Endothelial cell (in vitro differentiated cells): ENCODE data around the gene TEP1. TPM values are rescaled to one million over a fixed set of nuclear protein-coding genes. Genes with fewer than 3 reads are reported as not detected.
A peak's percentile ranks its signal among the peaks of the same experiment; 100 is the strongest.

ENCODE experiments used
- DNase-seq: peaks from one replicate; pipeline ENCODE4 v3.0.0; 2021; ENCODE audit warnings: low spot score
- H3K27ac Mint-ChIP-seq: one replicate; pipeline ENCODE4 v1.8.0; 2021; ENCODE audit warnings: mixed read lengths, inconsistent platforms; ENCODE audit not compliant: unreplicated experiment
- H3K27me3 Mint-ChIP-seq: one replicate; pipeline ENCODE4 v1.8.0; 2021; ENCODE audit warnings: mild to moderate bottlenecking, moderate library complexity, mixed read lengths, inconsistent platforms; ENCODE audit not compliant: unreplicated experiment
- H3K36me3 Mint-ChIP-seq: one replicate; pipeline ENCODE4 v1.8.0; 2021; ENCODE audit warnings: mild to moderate bottlenecking, low read depth, mixed read lengths, inconsistent platforms; ENCODE audit not compliant: unreplicated experiment
- H3K4me1 Mint-ChIP-seq: one replicate; pipeline ENCODE4 v1.8.0; 2021; ENCODE audit warnings: mild to moderate bottlenecking, mixed read lengths, inconsistent platforms; ENCODE audit not compliant: unreplicated experiment
- H3K4me3 Mint-ChIP-seq: one replicate; pipeline ENCODE4 v1.8.0; 2021; ENCODE audit warnings: mild to moderate bottlenecking, mixed read lengths, inconsistent platforms; ENCODE audit not compliant: unreplicated experiment
- H3K9me3 Mint-ChIP-seq: one replicate; pipeline ENCODE4 v1.8.0; 2021; ENCODE audit warnings: mixed read lengths, inconsistent platforms; ENCODE audit not compliant: unreplicated experiment
- total RNA-seq: library from RNA; stranded (reverse); fragmentation: NEBNext Ultra II Directional; extraction: Animal tissue kit (Norgen Biotek cat#: 25700); gene quantifications from one replicate; pipeline ENCODE4 v1.2.1, GENCODE V29; 2021; ENCODE audit not compliant: unreplicated experiment
- TF ChIP-seq, protein P1 (sequence below): fragments of 200-600 bp; sonication (generic); IDR thresholded peaks from one replicate; pipeline ENCODE4 v1.5.0; 2021; ENCODE audit warnings: antibody characterized with exemption; ENCODE audit not compliant: unreplicated experiment

TEP1 gene
- total RNA-seq, 1 donor from 2014 or later, result 44.0 TPM

- peak overlapping the region; percentile 52 for H3K4me3 Mint-ChIP-seq
- H3K27me3 Mint-ChIP-seq, result peaks cover 4% of the 10 kb centered on the region
- no peaks in the 10 kb centered on the region for H3K9me3 Mint-ChIP-seq
- no peaks in the 10 kb centered on the region for H3K36me3 Mint-ChIP-seq
- H3K4me1 Mint-ChIP-seq, result peaks cover 27% of the 10 kb centered on the region
- TF ChIP-seq, protein P1, sequence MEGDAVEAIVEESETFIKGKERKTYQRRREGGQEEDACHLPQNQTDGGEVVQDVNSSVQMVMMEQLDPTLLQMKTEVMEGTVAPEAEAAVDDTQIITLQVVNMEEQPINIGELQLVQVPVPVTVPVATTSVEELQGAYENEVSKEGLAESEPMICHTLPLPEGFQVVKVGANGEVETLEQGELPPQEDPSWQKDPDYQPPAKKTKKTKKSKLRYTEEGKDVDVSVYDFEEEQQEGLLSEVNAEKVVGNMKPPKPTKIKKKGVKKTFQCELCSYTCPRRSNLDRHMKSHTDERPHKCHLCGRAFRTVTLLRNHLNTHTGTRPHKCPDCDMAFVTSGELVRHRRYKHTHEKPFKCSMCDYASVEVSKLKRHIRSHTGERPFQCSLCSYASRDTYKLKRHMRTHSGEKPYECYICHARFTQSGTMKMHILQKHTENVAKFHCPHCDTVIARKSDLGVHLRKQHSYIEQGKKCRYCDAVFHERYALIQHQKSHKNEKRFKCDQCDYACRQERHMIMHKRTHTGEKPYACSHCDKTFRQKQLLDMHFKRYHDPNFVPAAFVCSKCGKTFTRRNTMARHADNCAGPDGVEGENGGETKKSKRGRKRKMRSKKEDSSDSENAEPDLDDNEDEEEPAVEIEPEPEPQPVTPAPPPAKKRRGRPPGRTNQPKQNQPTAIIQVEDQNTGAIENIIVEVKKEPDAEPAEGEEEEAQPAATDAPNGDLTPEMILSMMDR, result no peak
- H3K27ac Mint-ChIP-seq, result peak overlapping the region; percentile 84
- DNase-seq, result no peak
Observed at GRCh38 chr14:20428802-20429201, 15.5 kb upstream of the TEP1 start.

GRCh38 chr14:20428010-20428365 lies 14.7 kb upstream of the TEP1 start:
- Mint-ChIP-seq H3K27me3 (peaks cover 4% of the 10 kb centered on the region), H3K9me3 (no peaks in the 10 kb centered on the region), H3K27ac (peak overlapping the region; percentile 84), H3K36me3 (no peaks in the 10 kb centered on the region), H3K4me1 (peaks cover 31% of the 10 kb centered on the region), H3K4me3 (peak overlapping the region; percentile 35)
- TF ChIP-seq, protein P1, result no peak
- no peak for DNase-seq

- Mint-ChIP-seq H3K36me3 (no peaks in the 10 kb centered on the region), H3K4me3 (peak overlapping the region; percentile 35), H3K27me3 (peaks cover 4% of the 10 kb centered on the region), H3K9me3 (no peaks in the 10 kb centered on the region), H3K4me1 (peaks cover 33% of the 10 kb centered on the region), H3K27ac (peak overlapping the region; percentile 84)
- no peak for DNase-seq
- TF ChIP-seq, protein P1, result no peak
Observed at GRCh38 chr14:20427231-20428009, 14.1 kb upstream of the TEP1 start.

DNA sequence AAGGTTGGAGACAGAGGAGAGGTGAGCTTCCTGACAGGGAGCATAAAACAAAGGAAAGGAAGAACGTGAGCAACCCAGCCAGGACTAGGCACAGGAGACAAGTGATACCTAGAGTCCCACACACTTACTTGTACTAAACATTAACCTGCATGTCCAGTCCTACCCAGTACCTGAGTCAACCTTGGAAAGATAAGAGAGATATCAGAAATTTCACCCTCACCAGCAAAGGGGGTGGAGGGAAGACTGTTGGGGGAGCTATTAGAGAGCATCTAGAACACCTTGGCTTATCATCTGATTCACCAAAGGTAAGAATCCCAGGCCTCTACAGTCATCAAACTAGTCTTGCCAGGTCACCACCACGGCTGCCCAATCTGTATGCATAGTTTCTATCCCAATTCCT lies 11.6 kb upstream of the TEP1 start:
- Mint-ChIP-seq H3K27ac (no peak overlapping the region), H3K27me3 (peaks cover 4% of the 10 kb centered on the region), H3K4me1 (peaks cover 33% of the 10 kb centered on the region), H3K4me3 (no peak overlapping the region), H3K36me3 (no peaks in the 10 kb centered on the region), H3K9me3 (no peaks in the 10 kb centered on the region)
- TF ChIP-seq, protein P1, result no peak
- DNase-seq, result no peak

GRCh38 chr14:20422886-20423285 lies 9.6 kb upstream of the TEP1 start:
- H3K4me3 Mint-ChIP-seq, result no peak overlapping the region
- H3K27me3 Mint-ChIP-seq, result peaks cover 4% of the 10 kb centered on the region
- H3K9me3 Mint-ChIP-seq, result no peaks in the 10 kb centered on the region
- no peak for DNase-seq
- no peaks in the 10 kb centered on the region for H3K36me3 Mint-ChIP-seq
- H3K4me1 Mint-ChIP-seq, result peaks cover 22% of the 10 kb centered on the region
- TF ChIP-seq, protein P1, result no peak
- no peak overlapping the region for H3K27ac Mint-ChIP-seq
